ENCODE results near the gene HIRA. TPM values are rescaled to one million over a fixed set of nuclear protein-coding genes. Genes with fewer than 3 reads are reported as not detected.

HIRA gene
- total and polyA plus RNA-seq, 4 donors = 10.4 to 24.3 (median 17.1) TPM

- no peak for ATAC-seq (ENCODE audit: low FRiP score)
Observed at GRCh38 chr22:19402642-19403191, 28.8 kb downstream of the HIRA start.

GRCh38 chr22:19401483-19401882, 30.1 kb downstream of the HIRA start:
- no peaks in the 10 kb centered on the region for H3K4me1 ChIP-seq (ENCODE audit: control insufficient read depth in 1 of 2, insufficient read depth in 2 of 2, low read length in 2 of 2)
- no peak overlapping the region for H3K27ac ChIP-seq (ENCODE audit: low read depth in 1 of 2, low read length in 2 of 2)
- DNase-seq = no peak
- H3K27me3 ChIP-seq (ENCODE audit: control insufficient read depth in 1 of 2, insufficient read depth in 2 of 2, low read length in 1 of 2) = no peaks in the 10 kb centered on the region
- intact Hi-C loops (cut with DNase I) = no loop called here
- H3K9me3 ChIP-seq (ENCODE audit: control insufficient read depth, low read length) = no peaks in the 10 kb centered on the region
- ATAC-seq (ENCODE audit: low FRiP score) = no peak
- H3K4me3 ChIP-seq (ENCODE audit: low read length in 2 of 2) = no peak overlapping the region
- 96 to 97% methylated on average over 4 of the region's 4 CpGs for WGBS, 2 donors
- peaks cover 0 to 6% of the 10 kb centered on the region in 2 donors for H3K36me3 ChIP-seq (ENCODE audit: control insufficient read depth in 1 of 2, insufficient read depth in 2 of 2, low read length in 1 of 2)

More at GRCh38 chr22:19402642-19403191, 28.8 kb downstream of the HIRA start:
- intact Hi-C loops (cut with DNase I) = no loop called here
- Histone ChIP-seq H3K4me1 (ENCODE audit: control insufficient read depth in 1 of 2, insufficient read depth in 2 of 2, low read length in 2 of 2) (no peaks in the 10 kb centered on the region), H3K9me3 (ENCODE audit: control insufficient read depth, low read length) (no peaks in the 10 kb centered on the region), H3K27me3 (ENCODE audit: control insufficient read depth in 1 of 2, insufficient read depth in 2 of 2, low read length in 1 of 2) (no peaks in the 10 kb centered on the region), H3K27ac (ENCODE audit: low read depth in 1 of 2, low read length in 2 of 2) (no peak overlapping the region), H3K4me3 (ENCODE audit: low read length in 2 of 2) (no peak overlapping the region), H3K36me3 (ENCODE audit: control insufficient read depth in 1 of 2, insufficient read depth in 2 of 2, low read length in 1 of 2) (peaks cover 3 to 5% of the 10 kb centered on the region in 2 donors)
- peak in 1 of 2 donors; percentile 21 for DNase-seq
- WGBS, 2 donors = 94 to 98% methylated on average over 4 of the region's 4 CpGs

GRCh38 chr22:19400881-19401280, 30.7 kb downstream of the HIRA start:
- no peaks in the 10 kb centered on the region for H3K9me3 ChIP-seq (ENCODE audit: control insufficient read depth, low read length)
- H3K27me3 ChIP-seq (ENCODE audit: control insufficient read depth in 1 of 2, insufficient read depth in 2 of 2, low read length in 1 of 2) = no peaks in the 10 kb centered on the region
- intact Hi-C loops (cut with DNase I) = no loop called here
- H3K27ac ChIP-seq (ENCODE audit: low read depth in 1 of 2, low read length in 2 of 2) = no peak overlapping the region
- WGBS, 2 donors = 91 to 92% methylated on average over 6 of the region's 6 CpGs
- no peaks in the 10 kb centered on the region for H3K4me1 ChIP-seq (ENCODE audit: control insufficient read depth in 1 of 2, insufficient read depth in 2 of 2, low read length in 2 of 2)
- no peak overlapping the region for H3K4me3 ChIP-seq (ENCODE audit: low read length in 2 of 2)
- DNase-seq (peak in 1 of 2 donors; percentile 31), ATAC-seq (ENCODE audit: low FRiP score) (no peak)
- peaks cover 0 to 5% of the 10 kb centered on the region in 2 donors for H3K36me3 ChIP-seq (ENCODE audit: control insufficient read depth in 1 of 2, insufficient read depth in 2 of 2, low read length in 1 of 2)

- no peaks in the 10 kb centered on the region for H3K9me3 ChIP-seq (ENCODE audit: control insufficient read depth, low read length)
- H3K4me3 ChIP-seq (ENCODE audit: low read length in 2 of 2) = no peak overlapping the region
- DNase-seq = no peak
- H3K4me1 ChIP-seq (ENCODE audit: control insufficient read depth in 1 of 2, insufficient read depth in 2 of 2, low read length in 2 of 2) = no peaks in the 10 kb centered on the region
- WGBS, 2 donors = 78 to 82% methylated on average over 2 of the region's 2 CpGs
- peaks cover 0 to 10% of the 10 kb centered on the region in 2 donors for H3K36me3 ChIP-seq (ENCODE audit: control insufficient read depth in 1 of 2, insufficient read depth in 2 of 2, low read length in 1 of 2)
- ATAC-seq (ENCODE audit: low FRiP score) = no peak
- H3K27me3 ChIP-seq (ENCODE audit: control insufficient read depth in 1 of 2, insufficient read depth in 2 of 2, low read length in 1 of 2) = no peaks in the 10 kb centered on the region
- no peak overlapping the region for H3K27ac ChIP-seq (ENCODE audit: low read depth in 1 of 2, low read length in 2 of 2)
- intact Hi-C loops (cut with DNase I) = no loop called here
Observed at GRCh38 chr22:19398652-19399051, 32.9 kb downstream of the HIRA start.

GRCh38 chr22:19398206-19398605, 33.3 kb downstream of the HIRA start:
- Histone ChIP-seq H3K36me3 (ENCODE audit: control insufficient read depth in 1 of 2, insufficient read depth in 2 of 2, low read length in 1 of 2) (peaks cover 0 to 10% of the 10 kb centered on the region in 2 donors), H3K4me1 (ENCODE audit: control insufficient read depth in 1 of 2, insufficient read depth in 2 of 2, low read length in 2 of 2) (no peaks in the 10 kb centered on the region), H3K27me3 (ENCODE audit: control insufficient read depth in 1 of 2, insufficient read depth in 2 of 2, low read length in 1 of 2) (no peaks in the 10 kb centered on the region), H3K9me3 (ENCODE audit: control insufficient read depth, low read length) (no peaks in the 10 kb centered on the region), H3K27ac (ENCODE audit: low read depth in 1 of 2, low read length in 2 of 2) (no peak overlapping the region), H3K4me3 (ENCODE audit: low read length in 2 of 2) (no peak overlapping the region)
- 35 to 44% methylated on average over 6 of the region's 6 CpGs for WGBS, 2 donors
- ATAC-seq (ENCODE audit: low FRiP score) (no peak), DNase-seq (peak in 1 of 2 donors; percentile 35)
- intact Hi-C loops (cut with DNase I) = no loop called here

- Histone ChIP-seq H3K4me3 (ENCODE audit: low read length in 2 of 2) (no peak overlapping the region), H3K4me1 (ENCODE audit: control insufficient read depth in 1 of 2, insufficient read depth in 2 of 2, low read length in 2 of 2) (no peaks in the 10 kb centered on the region), H3K9me3 (ENCODE audit: control insufficient read depth, low read length) (no peaks in the 10 kb centered on the region), H3K27ac (ENCODE audit: low read depth in 1 of 2, low read length in 2 of 2) (no peak overlapping the region), H3K36me3 (ENCODE audit: control insufficient read depth in 1 of 2, insufficient read depth in 2 of 2, low read length in 1 of 2) (peaks cover 0 to 13% of the 10 kb centered on the region in 2 donors), H3K27me3 (ENCODE audit: control insufficient read depth in 1 of 2, insufficient read depth in 2 of 2, low read length in 1 of 2) (no peaks in the 10 kb centered on the region)
- peak in 1 of 2 donors; percentile 33 for DNase-seq
- WGBS, 2 donors = 81 to 86% methylated on average over 3 of the region's 3 CpGs
- intact Hi-C loops (cut with DNase I) = no loop called here
- no peak for ATAC-seq (ENCODE audit: low FRiP score)
Observed at GRCh38 chr22:19397734-19398104, 33.8 kb downstream of the HIRA start.

GRCh38 chr22:19396934-19397733, 34.4 kb downstream of the HIRA start:
- DNase-seq (peak in 1 of 2 donors; percentile 23), ATAC-seq (ENCODE audit: low FRiP score) (no peak)
- H3K27ac ChIP-seq (ENCODE audit: low read depth in 1 of 2, low read length in 2 of 2) = no peak overlapping the region
- 89 to 94% methylated on average over 6 of the region's 6 CpGs for WGBS, 2 donors
- H3K4me3 ChIP-seq (ENCODE audit: low read length in 2 of 2) = no peak overlapping the region
- no peaks in the 10 kb centered on the region for H3K9me3 ChIP-seq (ENCODE audit: control insufficient read depth, low read length)
- intact Hi-C loops (cut with DNase I) = no loop called here
- H3K27me3 ChIP-seq (ENCODE audit: control insufficient read depth in 1 of 2, insufficient read depth in 2 of 2, low read length in 1 of 2) = no peaks in the 10 kb centered on the region
- H3K4me1 ChIP-seq (ENCODE audit: control insufficient read depth in 1 of 2, insufficient read depth in 2 of 2, low read length in 2 of 2) = no peaks in the 10 kb centered on the region
- peaks cover 0 to 16% of the 10 kb centered on the region in 2 donors for H3K36me3 ChIP-seq (ENCODE audit: control insufficient read depth in 1 of 2, insufficient read depth in 2 of 2, low read length in 1 of 2)

GRCh38 chr22:19396561-19396933, 35.0 kb downstream of the HIRA start:
- intact Hi-C loops (cut with DNase I) = no loop called here
- 90 to 92% methylated on average over 6 of the region's 6 CpGs for WGBS, 2 donors
- ATAC-seq (ENCODE audit: low FRiP score) = no peak
- no peaks in the 10 kb centered on the region for H3K4me1 ChIP-seq (ENCODE audit: control insufficient read depth in 1 of 2, insufficient read depth in 2 of 2, low read length in 2 of 2)
- no peak overlapping the region for H3K27ac ChIP-seq (ENCODE audit: low read depth in 1 of 2, low read length in 2 of 2)
- no peaks in the 10 kb centered on the region for H3K27me3 ChIP-seq (ENCODE audit: control insufficient read depth in 1 of 2, insufficient read depth in 2 of 2, low read length in 1 of 2)
- no peak overlapping the region for H3K4me3 ChIP-seq (ENCODE audit: low read length in 2 of 2)
- H3K9me3 ChIP-seq (ENCODE audit: control insufficient read depth, low read length) = no peaks in the 10 kb centered on the region
- peaks cover 0 to 16% of the 10 kb centered on the region in 2 donors for H3K36me3 ChIP-seq (ENCODE audit: control insufficient read depth in 1 of 2, insufficient read depth in 2 of 2, low read length in 1 of 2)
- DNase-seq = peak in 1 of 2 donors; percentile 55

- ATAC-seq (ENCODE audit: low FRiP score) = no peak
- 92 to 98% methylated on average over 4 of the region's 4 CpGs for WGBS, 2 donors
- Histone ChIP-seq H3K9me3 (ENCODE audit: control insufficient read depth, low read length) (no peaks in the 10 kb centered on the region), H3K36me3 (ENCODE audit: control insufficient read depth in 1 of 2, insufficient read depth in 2 of 2, low read length in 1 of 2) (peaks cover 0 to 16% of the 10 kb centered on the region in 2 donors), H3K27me3 (ENCODE audit: control insufficient read depth in 1 of 2, insufficient read depth in 2 of 2, low read length in 1 of 2) (no peaks in the 10 kb centered on the region), H3K4me3 (ENCODE audit: low read length in 2 of 2) (no peak overlapping the region), H3K27ac (ENCODE audit: low read depth in 1 of 2, low read length in 2 of 2) (no peak overlapping the region), H3K4me1 (ENCODE audit: control insufficient read depth in 1 of 2, insufficient read depth in 2 of 2, low read length in 2 of 2) (no peaks in the 10 kb centered on the region)
- intact Hi-C loops (cut with DNase I) = no loop called here
- DNase-seq = no peak
Observed at GRCh38 chr22:19395276-19395675, 36.3 kb downstream of the HIRA start.

Measured in aorta (tissue), 5 donors.